H1 (cell line): Measurements from ENCODE around the gene SCRG1. TPM values are rescaled to one million over a fixed set of nuclear protein-coding genes. Genes with fewer than 3 reads are reported as not detected.

Source experiments
- CTCF ChIA-PET: fragments of 300-600 bp; sonication (Branson Sonifier 250); formaldehyde crosslinking; loops from one replicate; lab custom pipeline; 2021; ENCODE audit not compliant: partially characterized antibody; lab: Charles Lee
- POLR2A ChIA-PET: fragments of 300-600 bp; sonication (Branson Sonifier 250); formaldehyde crosslinking; loops from one replicate; lab custom pipeline; 2021; ENCODE audit warnings: inconsistent platforms; ENCODE audit not compliant: partially characterized antibody; lab: Charles Lee
- DNase-seq, 2 experiments: peaks; one replicate each; pipeline versions ENCODE4 v3.0.0 to v3.0.0-alpha.2; 2010 to 2022; ENCODE audit warnings: low spot score in 2 of 2, low read depth in 1 of 2, mixed read lengths in 1 of 2
- FAIRE-seq: peaks from 2 replicates; lab custom pipeline; 2011; peaks lifted over from hg19 to GRCh38; lab: Jason Lieb, UNC
- H2AFZ ChIP-seq: 2 replicates; pipeline ENCODE4 v1.8.1; 2012; ENCODE audit warnings: low read length, inconsistent platforms
- H2AK5ac ChIP-seq: 2 replicates; pipeline ENCODE4 v1.6.1; 2013; ENCODE audit warnings: low read depth, low read length
- H2BK120ac ChIP-seq: replicated peaks from 2 replicates; pipeline ENCODE3; 2013; ENCODE audit warnings: low read depth, low read length, inconsistent platforms
- H2BK12ac ChIP-seq: 2 replicates; pipeline ENCODE4 v1.6.1; 2013; ENCODE audit warnings: low read depth, low read length
- H2BK15ac ChIP-seq: 2 replicates; pipeline ENCODE4 v1.6.1; 2013; ENCODE audit warnings: low read length
- H2BK20ac ChIP-seq: 2 replicates; pipeline ENCODE4 v1.6.1; 2013; ENCODE audit warnings: low read length
- H2BK5ac ChIP-seq: 2 replicates; pipeline ENCODE4 v1.6.1; 2013; ENCODE audit warnings: low read depth, low read length
- H3K14ac ChIP-seq: 2 replicates; pipeline ENCODE4 v1.6.1; 2013; ENCODE audit warnings: inconsistent platforms; ENCODE audit not compliant: insufficient read length
- H3K18ac ChIP-seq: 2 replicates; pipeline ENCODE4 v1.6.1; 2013; ENCODE audit warnings: low read length; ENCODE audit errors: extremely low read depth
- H3K23ac ChIP-seq: 2 replicates; pipeline ENCODE4 v1.6.1; 2013; ENCODE audit warnings: inconsistent platforms; ENCODE audit not compliant: insufficient read length
- H3K23me2 ChIP-seq: 2 replicates; pipeline ENCODE4 v1.6.1; 2013; ENCODE audit warnings: low read depth, low read length
- H3K27ac ChIP-seq: 2 replicates; pipeline ENCODE4 v1.6.1; 2011; ENCODE audit warnings: low read depth, low read length, inconsistent platforms
- H3K27me3 ChIP-seq, 4 experiments: replicated peaks in 1 of 4; 1 replicate in 1 of 4; 2 replicates in 3 of 4; pipeline versions ENCODE4 v1.6.1 to v1.8.1; 2011 to 2013; ENCODE audit warnings: low read length in 3 of 4, mild to moderate bottlenecking in 3 of 4, inconsistent platforms in 2 of 4, mixed read lengths in 2 of 4, moderate library complexity in 1 of 4; ENCODE audit not compliant: control insufficient read depth in 3 of 4, insufficient read depth in 3 of 4; ENCODE audit errors: extremely low read depth in 1 of 4
- H3K36me3 ChIP-seq, 4 experiments: 2 replicates each; pipeline versions ENCODE4 v1.6.1 to v1.8.1; 2011 to 2013; ENCODE audit warnings: mild to moderate bottlenecking in 4 of 4, low read length in 3 of 4, moderate library complexity in 2 of 4, control low read depth in 1 of 4, inconsistent platforms in 1 of 4; ENCODE audit not compliant: insufficient read depth in 4 of 4, control insufficient read depth in 2 of 4
- H3K4ac ChIP-seq: replicated peaks from 2 replicates; pipeline ENCODE3; 2013; ENCODE audit warnings: low read length, low read depth, mixed read lengths, inconsistent platforms; ENCODE audit not compliant: insufficient read length
- H3K4me1 ChIP-seq, 4 experiments: replicated peaks in 1 of 4; 1 replicate in 1 of 4; 2 replicates in 3 of 4; pipeline versions ENCODE4 v1.6.1 to v1.8.1; 2011 to 2013; ENCODE audit warnings: low read length in 3 of 4, inconsistent platforms in 2 of 4, mixed read lengths in 1 of 4; ENCODE audit not compliant: insufficient read depth in 4 of 4, control insufficient read depth in 3 of 4
- H3K4me2 ChIP-seq, 2 experiments: 2 replicates each; pipeline versions ENCODE4 v1.6.1 to v1.8.1; 2011 to 2013; ENCODE audit warnings: low read depth in 2 of 2, low read length in 2 of 2, control low read depth in 1 of 2, inconsistent platforms in 1 of 2, mild to moderate bottlenecking in 1 of 2; ENCODE audit not compliant: insufficient read depth in 1 of 2
- H3K4me3 ChIP-seq, 4 experiments: fragments of 200-600, 300-600 bp in 1 of 4; sonication (generic), shearing (Covaris generic), sonication (Bioruptor Twin) in 1 of 4; 2 replicates each; pipeline versions ENCODE4 v1.5.1 to v1.8.1; 2011 to 2016; ENCODE audit warnings: low read length in 4 of 4, low read depth in 3 of 4, control low read depth in 2 of 4, inconsistent platforms in 2 of 4, mild to moderate bottlenecking in 2 of 4, mixed read lengths in 1 of 4, moderate library complexity in 1 of 4; ENCODE audit not compliant: insufficient read depth in 2 of 4; ENCODE audit errors: extremely low read depth in 1 of 4
- H3K56ac ChIP-seq: replicated peaks from 2 replicates; pipeline ENCODE3; 2013; ENCODE audit warnings: low read depth, mild to moderate bottlenecking, mixed read lengths, low read length, inconsistent platforms; ENCODE audit not compliant: insufficient read length
- H3K79me1 ChIP-seq: 2 replicates; pipeline ENCODE4 v1.6.1; 2013; ENCODE audit warnings: low read depth, low read length, control low read depth
- H3K79me2 ChIP-seq, 2 experiments: 2 replicates each; pipeline versions ENCODE4 v1.6.1 to v1.8.1; 2012 to 2013; ENCODE audit warnings: low read length in 2 of 2, mild to moderate bottlenecking in 2 of 2, inconsistent platforms in 1 of 2; ENCODE audit not compliant: insufficient read depth in 2 of 2, control insufficient read depth in 1 of 2
- H3K9ac ChIP-seq, 4 experiments: replicated peaks in 1 of 4; 1 replicate in 1 of 4; 2 replicates in 3 of 4; pipeline versions ENCODE4 v1.6.1 to v1.8.1; 2011 to 2013; ENCODE audit warnings: low read depth in 3 of 4, low read length in 3 of 4, control low read depth in 2 of 4, mild to moderate bottlenecking in 2 of 4, moderate library complexity in 2 of 4, inconsistent platforms in 1 of 4; ENCODE audit errors: extremely low read depth in 1 of 4
- H3K9me3 ChIP-seq, 2 experiments: 2 replicates each; pipeline versions ENCODE4 v1.6.1 to v1.8.1; 2012 to 2013; ENCODE audit warnings: mild to moderate bottlenecking in 2 of 2, moderate library complexity in 2 of 2, control low read depth in 1 of 2, inconsistent platforms in 1 of 2, low read depth in 1 of 2, low read length in 1 of 2, mixed read lengths in 1 of 2; ENCODE audit not compliant: insufficient read depth in 2 of 2
- H4K20me1 ChIP-seq, 2 experiments: replicated peaks in 1 of 2; 2 replicates each; pipeline versions ENCODE3 to v1.8.1; 2011 to 2013; ENCODE audit warnings: inconsistent platforms in 2 of 2, low read length in 2 of 2, mild to moderate bottlenecking in 1 of 2; ENCODE audit not compliant: insufficient read depth in 2 of 2, control insufficient read depth in 1 of 2
- H4K5ac ChIP-seq: 2 replicates; pipeline ENCODE4 v1.6.1; 2013; ENCODE audit warnings: low read length, low read depth, mixed read lengths, inconsistent platforms; ENCODE audit not compliant: insufficient read length
- H4K8ac ChIP-seq: 2 replicates; pipeline ENCODE4 v1.8.0; 2013; ENCODE audit warnings: mild to moderate bottlenecking, moderate library complexity, low read length, inconsistent platforms; ENCODE audit not compliant: insufficient read depth; ENCODE audit errors: extremely low read depth
- H4K91ac ChIP-seq: replicated peaks from 2 replicates; pipeline ENCODE3; 2013; ENCODE audit warnings: low read length, mixed read lengths, inconsistent platforms; ENCODE audit not compliant: insufficient read length
- ASH2L ChIP-seq: fragments of 200-600, 300-600 bp; sonication (generic); IDR thresholded peaks from one replicate; pipeline ENCODE4 v1.7.1; 2017; ENCODE audit warnings: low read length
- GTF2F1 ChIP-seq: IDR thresholded peaks from 2 replicates; pipeline ENCODE4 v1.6.1; 2012; ENCODE audit warnings: low read depth, low read length, improper control_type of control experiment, borderline replicate concordance
- HDAC2 ChIP-seq, 2 experiments: fragments of 300-600 bp in 1 of 2; sonication (generic) in 1 of 2; IDR thresholded peaks; 2 replicates each; pipeline ENCODE4 v1.6.1; 2011 to 2012; ENCODE audit warnings: low read depth in 2 of 2, low read length in 2 of 2, mild to moderate bottlenecking in 2 of 2, moderate library complexity in 2 of 2, borderline replicate concordance in 1 of 2, inconsistent platforms in 1 of 2
- KDM1A ChIP-seq: fragments of 200-600, 300-600 bp; sonication (generic); IDR thresholded peaks from 2 replicates; pipeline ENCODE4 v1.7.1; 2016; ENCODE audit warnings: mild to moderate bottlenecking, low read length, borderline replicate concordance
- KDM4A ChIP-seq: IDR thresholded peaks from one replicate; pipeline ENCODE4 v1.7.1; 2012; ENCODE audit warnings: low read depth, mild to moderate bottlenecking, moderate library complexity, low read length, inconsistent platforms; ENCODE audit not compliant: severe bottlenecking
- PHF8 ChIP-seq: fragments of 200-600 bp; sonication (generic); conservative IDR thresholded peaks from 2 replicates; pipeline ENCODE4 v1.7.1; 2012; ENCODE audit warnings: low read depth, mild to moderate bottlenecking, inconsistent platforms, low read length, moderate library complexity
- RFX5 ChIP-seq: IDR thresholded peaks from 2 replicates; pipeline ENCODE4 v1.6.1; 2011; ENCODE audit warnings: low read depth, low read length, improper control_type of control experiment, borderline replicate concordance
- RNF2 ChIP-seq: fragments of 200-900, 300-1000 bp; sonication (generic); IDR thresholded peaks from 2 replicates; pipeline ENCODE4 v1.7.1; 2016; ENCODE audit warnings: borderline replicate concordance, low read depth, mild to moderate bottlenecking, antibody characterized with exemption, low read length; ENCODE audit not compliant: poor library complexity, severe bottlenecking; ENCODE audit errors: missing control alignments
- SAP30 ChIP-seq: fragments of 300-600 bp; sonication (generic); IDR thresholded peaks from 2 replicates; pipeline ENCODE4 v1.7.1; 2012; ENCODE audit warnings: low read length, moderate library complexity, mild to moderate bottlenecking, inconsistent platforms; ENCODE audit not compliant: insufficient read depth, insufficient replicate concordance
- ZNF274 ChIP-seq: IDR thresholded peaks from 2 replicates; pipeline ENCODE4 v1.7.0; 2012; ENCODE audit warnings: low read length, borderline replicate concordance; ENCODE audit errors: extremely low read depth
- WGBS, 2 experiments: shearing (Covaris generic) in 1 of 2; methylation state at CpG; one replicate each; pipeline versions ENCODE4 v1.1.6 to v1.1.7; 2013 to 2015; ENCODE audit warnings: low lambda C conversion rate in 2 of 2, mixed read lengths in 2 of 2, inconsistent platforms in 1 of 2, low coverage in 1 of 2, missing lambda C conversion rate in 1 of 2; ENCODE audit not compliant: insufficient replicate concordance in 2 of 2, insufficient coverage in 1 of 2, insufficient read length in 1 of 2; ENCODE audit errors: extremely low coverage in 1 of 2, missing lambda C conversion rate in 1 of 2; 5-methylcytosine and 5-hydroxymethylcytosine counted together
- polyA plus RNA-seq, 7 experiments: library from polyadenylated mRNA; depleted of rRNA in 3 of 7; stranded (reverse) in 5 of 7; unstranded in 2 of 7; fragments of >200 nt in 5 of 7; fragments of 200-250 nt in 2 of 7; gene quantifications; 1 replicate in 5 of 7; 2 replicates in 1 of 7; 4 replicates in 1 of 7; pipeline versions ENCODE4 v1.2.1 to v1.2.3, GENCODE V29; 2011 to 2013; ENCODE audit warnings: missing spikeins in 2 of 7, mixed read lengths in 2 of 7
- total RNA-seq: library from RNA; stranded (reverse); fragmentation: NEBNext Ultra II Directional; extraction: Animal tissue kit (Norgen Biotek cat#: 25700); gene quantifications from 2 replicates; pipeline ENCODE4 v1.2.1, GENCODE V29; 2021

Gene SCRG1
- total and polyA plus RNA-seq, 2 of the 8 experiments (the other 6 are each of a cell fraction or from before 2014, with no cell fraction given) = not detected

- H3K18ac ChIP-seq = no peak overlapping the region
- POLR2A ChIA-PET = no interaction called here
- CTCF ChIA-PET = interaction anchor here (1.2 to 1.6 kb wide), 5 partner anchors 13 to 157 kb away, joined by 3 to 12 read pairs (median 3); no protein-coding TSS in a partner anchor
- no peak overlapping the region for H3K14ac ChIP-seq
- no peaks in the 10 kb centered on the region for H4K20me1 ChIP-seq
- H2AK5ac ChIP-seq = no peak overlapping the region
- H3K23me2 ChIP-seq = no peaks in the 10 kb centered on the region
- H2AFZ ChIP-seq = no peak overlapping the region
- H2BK120ac ChIP-seq = no peak overlapping the region
- peaks cover 0 to 13% (median 0%) of the 10 kb centered on the region in 4 experiments; a peak in 2 of 7 replicates for H3K4me1 ChIP-seq
- H3K79me2 ChIP-seq = no peaks in the 10 kb centered on the region
- no peaks in the 10 kb centered on the region for H3K9me3 ChIP-seq
- H2BK12ac ChIP-seq = no peak overlapping the region
- no peak overlapping the region for H4K8ac ChIP-seq
- no peak overlapping the region for H2BK20ac ChIP-seq
- DNase-seq = no peak
- H3K4me2 ChIP-seq = no peak overlapping the region
- no peak for TF ChIP-seq KDM4A
- TF ChIP-seq ZNF274 = no peak
- no peak for TF ChIP-seq PHF8
- no peak for TF ChIP-seq RNF2
- no peak for TF ChIP-seq ASH2L
- no peak for TF ChIP-seq KDM1A
- TF ChIP-seq HDAC2 (IDR thresholded peaks at IDR 0.05; ENCODE audit: borderline replicate concordance in 1 of 2, low read depth in 2 of 2, low read length in 2 of 2) = no peak
- TF ChIP-seq SAP30 = no peak
- no peak for TF ChIP-seq RFX5
- no peak for TF ChIP-seq GTF2F1
- no peaks in the 10 kb centered on the region; a peak in 2 of 7 replicates for H3K27me3 ChIP-seq
- H3K9ac ChIP-seq = no peak overlapping the region
- H3K27ac ChIP-seq = no peak overlapping the region
- H2BK15ac ChIP-seq = no peak overlapping the region
- no peak overlapping the region for H3K4ac ChIP-seq
- no peak overlapping the region for H2BK5ac ChIP-seq
- H3K56ac ChIP-seq = no peak overlapping the region
- no peak overlapping the region for H3K4me3 ChIP-seq
- H4K91ac ChIP-seq = no peak overlapping the region
- 91% methylated on average over 3 of the region's 3 CpGs; no CpG with 5 or more reads in 1 of the 2 experiments for WGBS, 2 experiments
- H3K79me1 ChIP-seq = no peaks in the 10 kb centered on the region
- no peaks in the 10 kb centered on the region for H3K36me3 ChIP-seq
- no peak overlapping the region for H3K23ac ChIP-seq
- FAIRE-seq = no peak
- H4K5ac ChIP-seq = no peak overlapping the region
Measured at GRCh38 chr4:173433447-173433846, 34.5 kb upstream of the SCRG1 start.
